Measurements from ENCODE around the gene IRF2BP2. TPM values are rescaled to one million over a fixed set of nuclear protein-coding genes. Genes with fewer than 3 reads are reported as not detected.

Gene IRF2BP2
- total RNA-seq, 2 donors from 2014 or later = 463 to 482 TPM

DNA sequence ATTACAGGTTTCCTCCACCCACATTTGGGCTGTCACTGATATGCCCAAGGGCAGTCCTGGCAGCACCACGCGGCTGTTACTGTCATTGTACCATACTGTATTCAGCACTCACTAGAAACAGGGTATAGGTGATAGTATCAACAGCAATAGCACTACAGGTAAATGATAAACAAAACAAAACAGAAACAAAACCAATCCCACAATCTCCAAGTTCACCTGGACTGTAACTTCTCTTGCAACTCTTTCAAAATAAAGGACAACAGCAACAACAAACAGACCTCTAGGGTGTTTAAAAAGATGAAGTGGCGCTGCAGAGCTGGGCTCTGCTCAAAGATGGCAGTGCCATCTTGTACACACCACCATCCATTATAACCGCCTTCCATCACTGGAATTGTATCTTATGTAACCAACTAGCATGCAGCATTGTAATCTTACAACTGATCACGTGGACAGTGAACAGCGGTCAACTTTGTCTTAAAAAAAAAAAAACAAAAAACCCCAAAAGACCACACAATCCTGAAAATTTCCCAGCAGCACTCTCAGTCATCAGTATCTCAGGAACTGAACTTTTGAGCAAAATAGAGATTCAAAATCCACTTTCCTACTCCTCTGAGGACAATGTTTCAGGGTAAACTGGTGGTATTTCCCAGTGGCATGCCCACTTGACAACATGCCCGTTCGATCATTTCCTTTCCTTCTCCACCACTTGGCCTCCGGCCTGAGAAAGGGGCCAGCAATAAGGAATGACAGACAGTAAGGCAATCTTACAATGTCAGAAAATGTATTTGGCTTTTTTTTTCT is 3.8 kb downstream of the IRF2BP2 start:
- Mint-ChIP-seq H3K4me1 (peaks cover 57% of the 10 kb centered on the region), H3K27ac (peak overlapping the region; percentile 96), H3K4me3 (peak overlapping the region; percentile 93), H3K36me3 (ENCODE audit: low read depth) (peaks cover 8% of the 10 kb centered on the region), H3K27me3 (no peaks in the 10 kb centered on the region)
- peak in 1 of 3 donors; percentile 21 for DNase-seq
- peaks cover 9% of the 10 kb centered on the region for H3K9me3 ChIP-seq (ENCODE audit: control insufficient read depth, low read length, poor library complexity, severe bottlenecking)
- ATAC-seq = peak; percentile 20

DNA sequence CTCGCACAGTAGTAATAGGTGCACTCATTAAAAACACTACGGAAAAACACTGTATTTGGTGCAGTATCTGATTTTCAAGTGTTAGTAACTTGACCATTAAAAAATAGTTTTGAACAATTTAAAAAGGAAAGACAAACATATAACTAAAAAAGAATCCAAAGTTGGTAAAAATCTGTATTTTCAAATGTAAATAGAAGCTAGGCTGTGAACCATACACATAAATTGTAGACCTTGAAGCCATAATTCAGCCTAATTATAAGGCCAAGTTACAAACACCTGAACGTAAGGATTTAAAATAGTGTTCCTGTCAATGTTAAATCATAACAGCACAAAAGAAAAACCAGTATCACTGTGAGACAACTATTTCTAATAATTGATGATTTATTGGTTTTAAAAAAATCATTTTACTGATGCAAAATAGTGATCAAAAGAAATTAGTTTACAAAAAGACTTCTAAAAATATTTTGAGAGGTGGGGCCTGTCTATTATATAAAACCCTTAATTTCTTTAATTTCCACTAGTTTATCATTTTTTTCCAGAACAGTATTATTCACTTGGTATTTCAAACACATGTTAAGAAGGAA is 4.5 kb downstream of the IRF2BP2 start:
- peaks cover 8% of the 10 kb centered on the region for H3K36me3 Mint-ChIP-seq (ENCODE audit: low read depth)
- DNase-seq (no peak), ATAC-seq (no peak)
- no peaks in the 10 kb centered on the region for H3K27me3 Mint-ChIP-seq
- H3K27ac Mint-ChIP-seq = peak overlapping the region; percentile 96
- peaks cover 9% of the 10 kb centered on the region for H3K9me3 ChIP-seq (ENCODE audit: control insufficient read depth, low read length, poor library complexity, severe bottlenecking)
- H3K4me1 Mint-ChIP-seq = peaks cover 58% of the 10 kb centered on the region
- peak overlapping the region; percentile 93 for H3K4me3 Mint-ChIP-seq

DNA sequence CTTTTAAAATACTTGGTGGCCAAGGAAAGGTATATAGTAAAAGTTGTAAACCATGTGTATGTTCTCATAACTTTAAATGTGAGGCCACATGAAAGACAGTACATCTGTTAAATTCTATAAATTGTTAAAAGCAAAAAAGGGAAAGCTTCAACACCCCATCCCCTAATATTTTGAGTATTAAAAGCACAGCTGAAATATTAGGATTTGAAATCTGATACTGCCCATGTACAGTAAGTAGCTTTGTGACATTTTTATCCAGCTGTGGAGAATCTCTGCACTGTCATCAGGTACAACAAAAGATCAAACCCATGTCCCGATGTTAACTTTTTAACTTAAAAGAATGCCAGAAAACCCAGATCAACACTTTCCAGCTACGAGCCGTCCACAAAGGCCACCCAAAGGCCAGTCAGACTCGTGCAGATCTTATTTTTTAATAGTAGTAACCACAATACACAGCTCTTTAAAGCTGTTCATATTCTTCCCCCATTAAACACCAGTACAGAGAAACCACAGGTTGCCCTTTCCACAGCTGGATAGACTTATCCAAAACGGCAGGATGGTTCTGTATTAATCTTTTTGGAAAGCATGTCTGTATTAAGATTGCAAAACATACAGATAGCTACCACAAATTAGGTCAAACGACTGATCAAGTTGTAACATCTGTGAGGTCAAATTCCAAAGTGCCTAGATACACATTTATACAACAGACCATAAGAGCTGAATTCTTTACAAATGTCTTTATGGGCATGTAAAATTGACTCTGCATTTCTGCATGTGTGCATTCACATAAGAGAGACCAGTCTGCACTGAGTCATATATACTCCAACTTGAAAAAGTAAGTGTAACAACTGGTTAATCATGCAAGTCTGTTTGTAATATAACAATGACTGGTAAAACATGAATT is 5.2 kb downstream of the IRF2BP2 start:
- Mint-ChIP-seq H3K27me3 (no peaks in the 10 kb centered on the region), H3K4me3 (peak overlapping the region; percentile 93), H3K36me3 (ENCODE audit: low read depth) (peaks cover 8% of the 10 kb centered on the region), H3K27ac (peak overlapping the region; percentile 96), H3K4me1 (peaks cover 58% of the 10 kb centered on the region)
- H3K9me3 ChIP-seq (ENCODE audit: control insufficient read depth, low read length, poor library complexity, severe bottlenecking) = peaks cover 9% of the 10 kb centered on the region
- DNase-seq (no peak), ATAC-seq (no peak)

DNA sequence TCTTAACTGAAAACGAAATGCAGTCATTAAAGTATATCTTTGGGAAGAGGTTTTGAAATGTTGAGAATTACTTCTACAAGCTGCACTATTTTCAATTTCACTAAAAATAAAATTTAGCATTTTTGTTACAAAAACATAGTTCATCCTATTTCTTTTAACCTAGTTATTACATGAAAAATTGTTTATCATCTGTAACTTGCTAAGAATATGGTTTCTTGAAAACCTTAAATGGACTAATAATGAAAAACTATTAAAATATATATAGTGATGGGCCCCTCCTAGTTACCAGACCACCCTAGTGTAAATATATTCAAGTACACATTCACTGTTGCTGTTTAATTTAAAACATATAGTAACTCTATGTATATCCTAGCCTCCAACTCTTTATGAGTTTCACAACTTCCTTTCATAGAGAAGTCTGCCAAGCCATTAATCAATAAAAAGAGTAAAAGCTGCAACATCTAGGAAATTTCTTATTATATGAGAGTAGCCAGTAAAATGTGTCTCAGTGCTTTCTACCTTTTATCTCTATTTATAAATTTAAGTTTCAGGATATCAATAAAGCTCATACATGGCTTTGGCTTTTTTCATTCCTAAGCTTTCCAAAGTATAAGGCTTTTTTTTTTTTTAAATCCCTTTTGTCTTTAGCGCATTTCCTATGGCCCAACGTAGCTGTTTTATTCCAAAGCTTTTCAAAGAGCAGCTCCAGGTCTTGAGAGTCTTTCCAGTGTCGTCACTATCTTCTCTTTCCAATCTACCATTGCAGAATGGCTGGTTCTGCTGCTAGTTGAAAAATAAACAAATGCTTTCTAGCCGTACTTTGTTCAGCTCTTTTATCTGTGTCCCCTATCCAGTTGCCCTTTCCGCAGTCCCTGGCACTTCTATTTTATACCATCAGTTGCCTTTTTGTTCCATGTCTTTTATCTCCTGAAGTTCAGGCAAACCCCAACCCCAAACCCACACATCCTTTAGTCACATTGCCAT is 6.5 kb downstream of the IRF2BP2 start:
- no peak for ATAC-seq
- Mint-ChIP-seq H3K27ac (peak overlapping the region; percentile 96), H3K36me3 (ENCODE audit: low read depth) (peaks cover 8% of the 10 kb centered on the region), H3K4me1 (peaks cover 63% of the 10 kb centered on the region), H3K27me3 (no peaks in the 10 kb centered on the region), H3K4me3 (peak overlapping the region; percentile 85)
- DNase-seq = no peak
- H3K9me3 ChIP-seq (ENCODE audit: control insufficient read depth, low read length, poor library complexity, severe bottlenecking) = peaks cover 9% of the 10 kb centered on the region

DNA sequence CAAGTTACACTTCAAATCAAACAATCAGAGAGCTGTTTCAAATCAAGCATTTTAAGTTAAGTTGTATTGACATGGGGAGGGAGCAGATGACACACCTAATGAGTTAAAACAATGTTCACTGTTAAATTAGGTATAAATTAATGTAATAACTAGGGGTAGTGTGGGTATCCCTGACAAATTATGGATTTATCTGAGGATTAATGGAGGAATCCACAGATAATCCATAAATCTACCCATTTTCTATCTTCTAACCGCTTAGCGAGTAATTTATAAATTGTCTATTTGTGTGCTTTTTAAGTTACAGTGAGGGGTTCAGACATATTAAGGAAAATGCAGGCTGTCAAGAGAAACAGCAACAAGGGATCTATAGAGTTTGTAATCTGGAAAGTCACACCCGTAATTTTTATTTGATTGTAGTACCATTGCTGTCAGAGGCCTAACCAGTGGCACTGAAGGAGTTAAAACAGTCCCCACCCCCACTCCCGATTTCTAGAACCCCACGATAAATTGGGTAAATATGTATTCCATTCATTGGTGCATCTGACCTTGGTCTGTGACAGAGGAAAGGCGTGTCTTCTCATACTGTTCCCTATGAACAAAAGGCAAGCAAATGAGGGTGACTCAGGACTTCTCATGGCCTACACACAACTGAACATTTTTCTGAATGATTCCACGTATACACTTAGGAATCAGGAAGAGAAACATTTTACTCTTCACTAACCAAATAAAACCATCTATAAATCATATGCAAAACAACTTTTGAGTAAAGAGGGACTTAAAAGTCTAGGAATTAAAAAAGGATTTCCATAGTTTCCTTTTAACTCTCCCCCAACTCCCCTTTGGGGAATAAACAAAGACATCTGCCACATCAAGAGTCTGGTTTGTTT is 7.4 kb downstream of the IRF2BP2 start:
- Mint-ChIP-seq H3K36me3 (ENCODE audit: low read depth) (peaks cover 8% of the 10 kb centered on the region), H3K4me1 (peaks cover 55% of the 10 kb centered on the region), H3K27ac (peak overlapping the region; percentile 96), H3K4me3 (peak overlapping the region; percentile 80), H3K27me3 (no peaks in the 10 kb centered on the region)
- DNase-seq = no peak
- no peak for ATAC-seq
- peaks cover 7% of the 10 kb centered on the region for H3K9me3 ChIP-seq (ENCODE audit: control insufficient read depth, low read length, poor library complexity, severe bottlenecking)

DNA sequence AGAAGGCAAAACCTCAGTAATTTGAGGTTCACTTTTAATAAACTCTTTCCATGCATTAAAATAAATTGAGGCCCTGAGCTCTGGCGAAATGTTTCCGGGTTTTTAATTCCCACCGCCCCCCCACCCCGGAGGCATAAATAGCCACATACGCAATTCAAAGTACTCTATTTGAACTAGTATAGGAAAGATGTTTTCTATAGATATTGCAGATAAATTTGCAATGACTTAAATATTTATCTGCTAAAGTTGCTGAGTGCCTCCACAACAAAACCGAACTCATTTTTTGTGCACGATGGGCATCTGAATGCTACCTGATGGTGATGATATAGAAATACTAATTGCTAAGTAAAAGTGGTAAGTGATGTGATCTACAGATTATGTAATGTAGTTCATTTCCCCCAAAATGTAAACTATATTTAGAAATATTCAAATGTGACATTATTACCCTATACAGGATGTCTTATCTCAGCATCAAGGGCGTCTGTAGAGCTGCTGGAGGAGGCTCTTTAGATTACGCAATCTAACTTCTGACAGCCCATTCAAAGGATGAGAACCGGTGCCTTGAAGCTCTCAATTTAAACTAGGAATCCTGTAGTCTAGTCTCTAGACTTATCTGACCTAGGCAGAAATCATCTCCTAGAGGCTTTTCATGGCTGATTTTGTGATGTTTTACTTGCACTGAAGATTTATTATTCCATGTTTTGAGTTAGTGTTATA is 8.5 kb downstream of the IRF2BP2 start:
- peak overlapping the region; percentile 83 for H3K4me3 Mint-ChIP-seq
- H3K27me3 Mint-ChIP-seq = no peaks in the 10 kb centered on the region
- peaks cover 47% of the 10 kb centered on the region for H3K4me1 Mint-ChIP-seq
- peaks cover 8% of the 10 kb centered on the region for H3K36me3 Mint-ChIP-seq (ENCODE audit: low read depth)
- H3K9me3 ChIP-seq (ENCODE audit: control insufficient read depth, low read length, poor library complexity, severe bottlenecking) = peaks cover 4% of the 10 kb centered on the region
- DNase-seq (peak in 1 of 3 donors; percentile 19), ATAC-seq (peak; percentile 33)
- peak overlapping the region; percentile 96 for H3K27ac Mint-ChIP-seq

DNA sequence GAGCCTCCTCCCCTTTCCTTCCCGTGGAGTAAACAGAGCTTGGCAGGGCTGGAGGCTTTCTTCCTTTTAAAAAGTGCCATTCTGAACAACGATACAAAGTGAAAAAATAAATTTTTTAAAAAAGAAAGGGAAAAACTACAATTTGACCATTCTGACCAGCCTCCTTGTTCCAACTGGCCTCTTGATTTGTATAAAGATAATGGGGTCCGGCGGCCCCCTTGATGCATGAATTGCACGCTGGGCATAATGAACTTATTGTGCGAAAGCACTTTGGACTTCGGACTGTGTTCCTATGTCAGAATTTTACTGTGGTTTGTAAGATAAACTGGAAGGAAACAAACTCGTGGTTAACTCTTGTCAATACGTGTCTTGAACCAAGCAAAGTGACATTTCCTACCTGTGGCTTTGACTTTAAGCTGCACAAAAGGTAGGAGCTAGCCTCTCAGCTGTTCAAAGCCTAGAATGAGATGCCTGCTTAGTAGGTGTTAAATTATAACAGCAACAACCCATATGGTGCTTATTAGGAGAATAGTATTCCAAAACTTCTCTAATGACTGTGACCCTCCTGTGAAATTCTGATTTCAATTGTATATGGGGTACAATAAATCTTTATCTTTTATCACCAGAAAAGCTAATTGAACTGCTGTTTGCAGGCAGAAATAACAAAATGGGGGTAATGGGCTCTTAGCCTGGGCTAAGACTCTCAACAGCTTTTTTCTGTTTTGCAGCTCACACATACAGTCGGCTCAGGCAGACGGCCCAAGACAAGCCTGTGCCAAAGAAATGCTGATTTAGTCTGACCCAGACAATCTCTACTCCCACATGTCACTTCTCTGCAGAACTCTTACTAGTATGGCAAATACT is 9.3 kb downstream of the IRF2BP2 start:
- peaks cover 3% of the 10 kb centered on the region for H3K36me3 Mint-ChIP-seq (ENCODE audit: low read depth)

DNA sequence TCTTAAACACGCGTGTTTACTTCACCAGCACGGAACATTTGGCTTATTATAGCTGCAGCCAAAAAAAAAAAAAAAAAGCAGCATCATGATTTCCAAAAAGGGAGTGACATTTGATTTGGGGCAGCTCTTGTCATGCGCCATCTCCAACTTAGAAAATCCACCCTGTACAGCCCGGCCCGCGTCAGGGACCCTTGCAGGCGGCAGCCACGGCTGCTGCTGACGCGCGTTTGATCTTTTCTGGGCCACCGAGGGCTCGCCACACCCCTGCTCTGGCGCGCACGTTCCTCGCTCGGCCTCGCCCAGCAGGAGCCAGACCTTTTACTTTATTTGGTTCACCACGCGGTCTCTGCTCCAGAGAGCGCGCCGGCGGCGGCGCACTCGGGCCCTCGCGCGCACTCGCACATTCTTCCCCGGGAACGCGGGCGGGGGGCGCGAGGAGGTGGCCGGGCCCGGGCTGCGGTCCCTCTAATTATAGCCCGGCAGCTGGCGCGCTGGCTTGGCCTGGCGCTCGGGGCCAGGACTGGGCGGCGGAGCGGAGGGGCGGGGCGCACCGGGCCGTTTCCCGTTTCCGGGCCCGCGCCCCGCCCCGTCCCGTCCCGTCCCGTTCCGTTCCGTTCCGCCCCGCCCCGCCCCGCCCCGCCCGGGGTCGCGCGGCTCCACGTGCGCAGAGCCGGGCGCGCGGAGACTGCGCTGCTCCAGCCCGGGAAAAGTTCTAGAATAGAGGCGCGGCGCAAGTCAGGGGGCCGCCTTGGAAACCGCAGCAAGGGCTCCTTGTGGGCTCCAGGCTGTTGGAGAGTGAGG is 10.2 kb downstream of the IRF2BP2 start:
- DNase-seq (peak; percentile 69 to 81 (median 71)), ATAC-seq (peak; percentile 81)
- peaks cover 38% of the 10 kb centered on the region for H3K4me1 Mint-ChIP-seq
- peak overlapping the region; percentile 83 for H3K4me3 Mint-ChIP-seq
- peaks cover 3% of the 10 kb centered on the region for H3K36me3 Mint-ChIP-seq (ENCODE audit: low read depth)
- H3K9me3 ChIP-seq (ENCODE audit: control insufficient read depth, low read length, poor library complexity, severe bottlenecking) = peaks cover 1% of the 10 kb centered on the region
- peak overlapping the region; percentile 96 for H3K27ac Mint-ChIP-seq
- H3K27me3 Mint-ChIP-seq = no peaks in the 10 kb centered on the region

More for the DNA sequence above, 9.3 kb downstream of the IRF2BP2 start:
- Mint-ChIP-seq H3K27me3 (no peaks in the 10 kb centered on the region), H3K4me3 (peak overlapping the region; percentile 83), H3K27ac (peak overlapping the region; percentile 96), H3K4me1 (peaks cover 40% of the 10 kb centered on the region)
- ATAC-seq (peak; percentile 47), DNase-seq (no peak)
- H3K9me3 ChIP-seq (ENCODE audit: control insufficient read depth, low read length, poor library complexity, severe bottlenecking) = peaks cover 4% of the 10 kb centered on the region

DNA sequence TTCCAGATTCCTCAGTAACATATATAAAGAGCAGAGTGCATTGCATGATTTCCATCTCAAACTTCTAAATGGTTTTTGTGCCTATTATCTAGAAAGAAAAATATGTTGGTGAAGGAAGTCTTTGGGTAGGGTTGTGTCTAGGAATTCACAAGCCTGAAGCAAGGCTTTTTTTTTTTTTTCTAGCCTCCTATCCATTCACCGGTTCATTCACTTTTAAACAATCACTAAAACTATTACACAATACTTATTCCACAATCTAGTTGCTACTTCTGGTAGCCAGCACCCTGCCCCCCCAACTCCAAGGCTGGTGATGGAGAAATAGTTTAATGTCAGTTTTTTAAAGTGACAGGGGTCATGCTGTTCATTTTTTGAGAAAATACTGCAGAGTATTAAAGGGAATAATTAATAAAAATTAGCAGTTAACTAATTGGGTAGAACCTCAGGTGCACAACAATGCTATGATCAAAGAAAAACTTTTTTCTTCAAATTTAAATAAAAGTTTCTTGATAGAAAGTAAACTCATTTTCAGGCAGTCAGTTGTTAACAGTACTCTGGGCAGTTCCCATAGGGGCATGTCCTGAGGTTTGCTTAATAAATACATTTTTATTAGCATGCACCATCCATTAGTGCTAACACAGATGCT is 10.9 kb downstream of the IRF2BP2 start:
- H3K27ac Mint-ChIP-seq = peak overlapping the region; percentile 96
- no peaks in the 10 kb centered on the region for H3K27me3 Mint-ChIP-seq
- no peaks in the 10 kb centered on the region for H3K9me3 ChIP-seq (ENCODE audit: control insufficient read depth, low read length, poor library complexity, severe bottlenecking)
- no peak for DNase-seq
- peaks cover 3% of the 10 kb centered on the region for H3K36me3 Mint-ChIP-seq (ENCODE audit: low read depth)
- ATAC-seq = no peak
- H3K4me1 Mint-ChIP-seq = peaks cover 35% of the 10 kb centered on the region
- peak overlapping the region; percentile 83 for H3K4me3 Mint-ChIP-seq

Data from T-helper 17 cell (primary cell).